ENCODE measurements around the gene ZNF311.

ZNF311 gene

GRCh38 chr6:28945349-28945748 lies 59.8 kb downstream of the ZNF311 start:
- Histone ChIP-seq H3K4me2 (ENCODE audit: low read depth, low read length) (no peak overlapping the region), H3K36me3 (replicated peaks; ENCODE audit: insufficient read depth, low read length) (no peaks in the 10 kb centered on the region), H3K9me3 (replicated peaks; ENCODE audit: insufficient read depth, low read length) (no peaks in the 10 kb centered on the region), H3K9me2 (replicated peaks; ENCODE audit: insufficient read depth, low read length) (no peaks in the 10 kb centered on the region), H3K9ac (ENCODE audit: low read length) (no peak overlapping the region), H3K27ac (ENCODE audit: low read length) (no peak overlapping the region), H2AFZ (ENCODE audit: low read length) (no peak overlapping the region), H3K27me3 (replicated peaks; ENCODE audit: insufficient read depth, low read length) (0 out of 2 replicates have a peak, but pooled peaks cover 12% of the 10 kb centered on the region), H4K20me1 (ENCODE audit: insufficient read depth, low read length) (no peaks in the 10 kb centered on the region), H3F3A (ENCODE audit: insufficient read depth, low read length) (peaks cover 14% of the 10 kb centered on the region; the same call in 1 of the 2 replicates), H3K4me3 (ENCODE audit: low read length) (no peak overlapping the region), H3K4me1 (ENCODE audit: low read length) (peaks cover 12% of the 10 kb centered on the region; the same call in 1 of the 2 replicates), H3K79me2 (ENCODE audit: low read length) (no peaks in the 10 kb centered on the region)
- DNase-seq, result no peak
- TF ChIP-seq EZH2phosphoT487 (IDR thresholded peaks at IDR 0.05; ENCODE audit: low read length) (no peak), EZH2 (optimal IDR thresholded peaks at IDR 0.05; ENCODE audit: low read depth, low read length) (no peak), CTCF (IDR thresholded peaks at IDR 0.05; ENCODE audit: low read length) (no peak)
